ENCODE data around the gene SUMF2.

- no peak for TF ChIP-seq CTCF (IDR thresholded peaks at IDR 0.05)
- no peak for TF ChIP-seq POLR2A (IDR thresholded peaks at IDR 0.05)
Measured at GRCh38 chr7:56081626-56082340, 17.7 kb downstream of the SUMF2 start.

Measured in thyroid gland (tissue), 4 donors.